Globus pallidus (tissue), 1 donor: ENCODE results near the gene MYO18B.
"Not testable (repeated sequence)": the region's sequence is repeated elsewhere in the genome, so short reads cannot be mapped to it uniquely, and the experiment has no call there.

Experiments
- DNase-seq: peaks from one replicate; pipeline ENCODE4 v3.0.0-alpha.2; 2015; ENCODE audit warnings: low spot score

MYO18B gene

DNA sequence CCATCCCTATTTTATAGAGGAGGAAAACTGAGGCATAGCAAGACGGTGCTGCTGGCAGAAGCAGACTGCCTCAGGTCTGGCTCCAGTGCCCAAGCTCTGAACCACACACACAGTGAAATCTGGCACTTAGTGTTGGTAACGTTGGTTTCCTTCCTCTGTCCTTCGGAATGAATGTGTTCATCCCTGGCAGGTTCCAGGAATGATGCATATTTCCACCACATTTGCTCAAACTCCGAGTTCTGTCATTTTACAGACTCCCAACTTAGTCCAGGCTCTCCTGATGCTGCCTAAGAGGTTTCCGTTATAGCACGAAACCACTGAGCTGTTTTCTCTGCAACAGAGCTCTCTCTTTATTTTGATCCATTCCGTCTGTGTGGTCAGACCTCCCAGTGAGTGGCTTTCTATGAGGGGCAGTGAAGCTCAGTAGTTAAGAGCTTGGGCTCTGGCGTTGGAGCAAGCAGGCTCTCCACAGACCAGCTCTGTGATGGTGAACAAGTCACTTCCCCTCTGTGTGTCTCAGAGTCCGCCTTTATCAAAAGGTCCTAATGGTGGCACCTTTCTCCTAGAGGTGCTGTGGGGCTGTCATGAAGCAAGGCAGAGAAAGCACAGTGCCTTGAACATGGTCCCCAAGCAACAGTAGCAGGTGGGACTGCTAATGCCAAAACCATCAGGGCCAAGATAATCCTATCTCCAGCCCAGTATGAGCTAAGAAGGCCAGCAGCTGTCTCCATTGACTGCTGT lies 200.3 kb downstream of the MYO18B start:
- peak; percentile 8 for DNase-seq

GRCh38 chr22:25942856-25943411 lies 200.9 kb downstream of the MYO18B start:
- peak; percentile 70 for DNase-seq

DNA sequence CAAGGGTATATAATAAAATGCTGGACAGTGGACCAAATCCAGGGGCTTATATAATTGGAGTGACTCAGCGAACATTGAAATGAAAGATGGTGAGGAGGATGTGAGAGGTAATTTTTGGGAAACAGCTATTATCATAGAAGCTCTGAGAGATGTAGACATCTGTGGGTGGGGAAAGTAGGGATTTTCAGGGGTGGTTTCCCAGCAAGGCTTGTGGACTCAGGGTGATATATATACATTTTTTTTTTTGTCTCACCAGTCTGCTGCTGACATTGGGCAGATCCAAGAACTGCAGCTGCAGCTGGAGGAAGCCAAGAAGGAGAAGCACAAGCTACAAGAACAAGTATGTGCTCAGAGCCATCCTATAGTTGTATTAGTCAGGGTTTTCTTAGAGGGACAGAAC lies 208.1 kb downstream of the MYO18B start:
- no peak for DNase-seq

GRCh38 chr22:25953276-25953675 lies 211.3 kb downstream of the MYO18B start:
- DNase-seq: no peak

- peak; percentile 63 for DNase-seq
These were observed 211.9 kb downstream of the MYO18B start for GRCh38 chr22:25953919-25954318.

DNA sequence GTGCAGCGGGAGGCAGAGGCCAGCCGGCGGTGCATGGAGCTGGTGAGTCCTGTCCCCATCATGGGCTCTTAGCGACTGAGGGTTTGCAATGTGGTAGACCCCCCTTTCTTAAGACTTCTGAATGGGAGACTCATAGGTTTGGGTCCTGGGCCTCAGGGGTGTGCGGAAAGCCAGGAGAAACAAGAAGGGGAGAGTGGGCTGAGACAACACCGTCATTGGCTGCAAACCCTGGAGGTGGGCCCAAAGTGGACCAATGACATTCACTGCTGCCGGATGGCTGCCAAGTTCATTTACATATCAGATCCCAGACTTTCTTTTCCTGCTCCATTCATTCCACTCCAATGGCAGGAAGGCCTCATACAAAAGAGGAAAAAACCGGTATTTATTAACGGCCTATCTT lies 213.3 kb downstream of the MYO18B start:
- DNase-seq: no peak

GRCh38 chr22:25956801-25957200 lies 214.8 kb downstream of the MYO18B start:
- no peak for DNase-seq

DNA sequence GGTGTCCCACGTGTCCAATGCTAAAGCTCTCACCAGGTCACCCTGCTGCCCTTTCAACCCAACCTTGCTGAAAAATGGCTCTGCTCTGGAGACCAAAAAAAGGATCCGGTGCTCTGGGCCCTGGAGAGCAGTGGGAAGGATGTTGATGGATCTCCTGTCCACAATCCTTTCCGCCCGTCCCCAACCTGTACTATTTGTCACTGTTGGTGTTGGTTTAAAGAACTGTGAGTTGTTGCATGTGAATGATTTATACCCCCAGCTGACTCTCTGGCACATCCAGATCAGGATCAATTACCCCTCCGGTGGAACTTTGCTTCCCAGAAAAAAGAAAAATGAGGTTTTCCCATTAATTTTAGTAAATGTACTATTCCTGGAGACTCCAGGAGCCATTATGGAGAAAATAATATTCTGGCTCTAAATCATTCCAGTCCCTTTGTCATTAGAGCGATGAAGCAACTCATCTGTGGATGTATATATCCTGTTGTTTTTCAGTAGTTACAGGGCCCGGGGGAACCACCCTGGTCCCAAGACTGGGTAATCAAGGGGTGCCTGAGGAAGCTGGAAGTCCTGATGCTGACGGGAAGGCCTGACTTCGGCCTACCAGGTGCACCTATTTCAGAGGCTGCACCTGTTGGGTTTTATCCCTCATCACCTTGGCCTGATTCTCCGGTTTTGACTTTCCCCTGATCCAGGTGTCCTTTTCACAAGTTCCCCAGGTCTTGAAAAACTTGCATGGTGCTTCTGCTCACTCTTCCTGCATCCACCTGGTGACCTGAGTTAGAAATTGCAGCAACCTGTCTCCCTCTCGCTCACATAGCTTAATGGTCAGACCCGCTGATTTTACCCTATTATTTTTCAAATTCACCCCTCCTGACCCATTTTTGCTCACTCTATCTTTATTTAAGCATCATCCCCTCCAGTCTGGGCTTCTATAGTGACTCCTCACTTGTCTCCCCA lies 218.1 kb downstream of the MYO18B start:
- DNase-seq: no peak

- DNase-seq: no peak
These were observed 219.7 kb downstream of the MYO18B start for GRCh38 chr22:25961699-25962098.

GRCh38 chr22:25962711-25963110 lies 220.7 kb downstream of the MYO18B start:
- no peak for DNase-seq

- DNase-seq: no peak
These were observed 223.2 kb downstream of the MYO18B start for GRCh38 chr22:25964961-25965730.

DNA sequence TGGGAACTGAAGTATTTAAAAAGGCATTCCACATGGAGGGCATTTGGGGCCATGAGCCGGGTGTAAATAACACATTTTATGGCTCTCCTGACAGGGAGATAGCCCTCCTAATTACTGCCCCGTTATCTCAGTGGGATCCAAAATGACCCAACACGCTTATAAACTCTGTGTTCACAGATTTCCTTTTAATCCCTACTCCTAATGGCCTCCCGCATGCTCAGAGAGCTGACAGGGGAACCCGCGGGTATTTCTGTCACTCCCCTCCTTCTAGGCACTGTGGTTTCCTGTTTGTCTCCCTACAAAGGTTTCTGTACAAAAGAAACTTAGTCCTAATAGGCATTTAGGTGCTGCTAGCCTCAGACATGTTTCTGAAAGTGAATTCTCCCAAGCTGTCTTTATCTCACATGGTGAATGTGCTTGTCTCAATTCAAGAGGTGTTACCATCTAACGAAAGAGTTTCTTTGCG lies 224.5 kb downstream of the MYO18B start:
- DNase-seq: no peak

DNA sequence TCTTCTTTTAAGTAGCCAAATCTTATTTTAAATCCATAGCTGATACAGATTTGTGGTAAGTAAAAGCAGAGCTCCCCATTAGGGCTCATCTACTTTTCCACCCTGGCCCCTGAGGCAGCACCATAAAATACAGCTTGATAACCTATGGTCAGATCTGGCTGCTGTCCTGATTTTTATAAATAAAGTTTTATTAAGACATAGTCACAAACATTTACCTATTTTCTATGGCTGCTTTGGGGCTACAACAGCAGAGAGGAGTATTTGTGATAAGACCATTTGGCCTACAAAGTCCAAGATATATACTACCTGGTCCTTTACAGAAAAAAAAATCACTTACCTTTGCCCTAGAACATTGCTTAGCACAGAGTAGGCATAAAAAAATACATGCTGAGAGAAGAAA lies 227.3 kb downstream of the MYO18B start:
- no peak for DNase-seq

DNA sequence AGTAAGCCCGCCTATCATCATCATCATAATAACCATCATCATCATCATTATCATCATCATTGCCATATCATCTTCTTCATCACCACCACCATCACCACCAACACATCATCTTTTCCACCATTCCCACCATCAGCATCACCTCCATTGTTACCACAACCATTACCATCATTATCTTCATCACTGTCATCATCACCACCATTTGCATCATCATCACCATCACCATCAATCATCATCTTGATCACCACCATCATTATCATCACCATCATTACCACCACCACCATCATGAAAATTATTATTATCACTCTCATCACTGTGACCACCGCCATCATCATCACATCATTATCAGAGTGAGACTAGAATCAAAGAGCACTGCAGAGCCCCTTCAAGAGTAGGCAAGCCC lies 227.9 kb downstream of the MYO18B start:
- no peak for DNase-seq

GRCh38 chr22:25970374-25970911 lies 228.5 kb downstream of the MYO18B start:
- DNase-seq: peak; percentile 24

DNA sequence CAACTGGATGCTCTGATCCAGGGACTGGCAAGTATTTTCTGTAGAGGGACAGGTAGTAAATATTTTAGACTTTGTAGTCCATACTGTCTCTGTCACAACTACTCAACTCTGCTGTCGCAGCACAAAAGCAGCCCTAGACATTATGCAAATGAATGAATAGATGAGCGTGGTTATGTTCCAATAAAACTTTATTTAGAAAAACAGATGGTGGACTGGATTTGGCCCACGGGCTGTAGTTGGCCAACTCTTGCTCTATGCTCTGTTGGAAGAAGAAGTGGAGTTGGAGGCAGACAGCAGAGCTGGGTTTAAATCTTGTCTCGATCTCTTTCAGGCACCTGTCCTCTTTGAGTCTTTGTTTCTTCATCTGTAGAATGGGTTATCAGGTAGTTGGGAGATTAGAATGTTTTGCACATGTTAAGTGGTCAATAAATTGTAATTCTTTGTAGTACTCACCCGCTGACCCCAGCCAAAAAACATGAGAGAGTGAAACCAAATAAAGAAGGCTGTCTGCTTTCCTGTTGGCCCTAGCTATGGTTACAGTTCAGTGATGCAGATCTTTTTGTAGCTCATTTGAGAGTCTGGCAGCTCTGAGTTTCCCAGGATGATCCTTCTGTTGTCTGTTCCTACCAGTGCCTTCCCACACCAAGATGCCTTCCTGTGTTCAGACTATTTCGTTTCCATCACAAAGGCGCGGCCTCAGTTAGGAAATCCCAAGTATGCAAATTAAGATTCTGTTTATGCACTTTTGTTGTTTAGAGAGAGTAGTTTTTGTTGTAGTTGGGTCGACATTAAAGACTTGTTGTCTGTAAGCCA lies 229.2 kb downstream of the MYO18B start:
- DNase-seq: no peak

DNA sequence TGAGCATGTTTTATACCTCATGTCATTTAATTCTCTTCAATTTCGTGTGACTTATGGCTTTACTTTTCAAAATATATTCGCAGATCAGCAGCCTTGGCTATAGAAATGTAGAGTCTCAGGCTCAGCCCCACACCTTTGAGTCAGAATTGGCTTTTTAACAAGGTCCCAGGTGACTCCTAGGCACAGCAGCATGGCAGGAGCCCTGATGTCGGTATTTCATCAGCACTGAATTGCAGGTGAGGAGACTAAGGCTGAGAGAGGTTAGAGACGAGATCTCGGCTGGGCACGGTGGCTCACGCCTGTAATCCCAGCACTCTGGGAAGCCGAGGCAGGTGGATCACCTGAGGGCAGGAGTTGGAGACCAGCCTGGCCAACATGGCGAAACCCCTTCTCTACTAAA lies 230.4 kb downstream of the MYO18B start:
- DNase-seq: no peak

- DNase-seq: no peak
These were observed 234.4 kb downstream of the MYO18B start for GRCh38 chr22:25976356-25976755.

- DNase-seq: no peak
These were observed 238.0 kb downstream of the MYO18B start for GRCh38 chr22:25979968-25980367.

DNA sequence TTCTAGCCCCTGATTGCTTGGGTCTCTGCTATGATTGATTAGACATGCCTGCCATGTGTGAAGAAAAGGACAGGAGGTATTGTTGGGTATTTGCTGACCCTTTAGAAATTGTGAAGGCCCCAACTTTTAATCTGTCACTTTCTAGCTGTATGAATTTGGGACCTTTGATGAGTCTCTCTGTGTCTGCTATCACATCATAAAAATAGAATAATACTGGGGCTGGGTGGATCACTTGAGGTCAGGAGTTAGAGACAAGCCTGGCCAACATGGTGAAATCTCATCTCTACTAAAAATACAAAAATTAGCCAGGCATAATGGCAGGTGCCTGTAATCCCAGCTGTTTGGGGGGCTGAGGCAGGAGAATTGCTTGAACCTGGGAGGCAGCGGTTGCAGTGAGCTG lies 242.9 kb downstream of the MYO18B start:
- not testable (repeated sequence) for DNase-seq

- DNase-seq: no peak
These were observed 246.0 kb downstream of the MYO18B start for GRCh38 chr22:25987948-25988347.
